Stimulated activated CD8-positive, alpha-beta memory T cell treated with anti-CD3 and anti-CD28 coated beads, Interleukin-12 subunit alpha, Interleukin-12 subunit beta, amount 100 ng/mL, for 24 hours (primary cell): ENCODE measurements around the gene ADAM23.
"Not testable (repeated sequence)": the region's sequence is repeated elsewhere in the genome, so short reads cannot be mapped to it uniquely, and the experiment has no call there.

Source experiments
- DNase-seq: peaks from one replicate; pipeline ENCODE4 v3.0.0-alpha.2; 2020; ENCODE audit errors: extremely low read depth

The ADAM23 gene, protein sequence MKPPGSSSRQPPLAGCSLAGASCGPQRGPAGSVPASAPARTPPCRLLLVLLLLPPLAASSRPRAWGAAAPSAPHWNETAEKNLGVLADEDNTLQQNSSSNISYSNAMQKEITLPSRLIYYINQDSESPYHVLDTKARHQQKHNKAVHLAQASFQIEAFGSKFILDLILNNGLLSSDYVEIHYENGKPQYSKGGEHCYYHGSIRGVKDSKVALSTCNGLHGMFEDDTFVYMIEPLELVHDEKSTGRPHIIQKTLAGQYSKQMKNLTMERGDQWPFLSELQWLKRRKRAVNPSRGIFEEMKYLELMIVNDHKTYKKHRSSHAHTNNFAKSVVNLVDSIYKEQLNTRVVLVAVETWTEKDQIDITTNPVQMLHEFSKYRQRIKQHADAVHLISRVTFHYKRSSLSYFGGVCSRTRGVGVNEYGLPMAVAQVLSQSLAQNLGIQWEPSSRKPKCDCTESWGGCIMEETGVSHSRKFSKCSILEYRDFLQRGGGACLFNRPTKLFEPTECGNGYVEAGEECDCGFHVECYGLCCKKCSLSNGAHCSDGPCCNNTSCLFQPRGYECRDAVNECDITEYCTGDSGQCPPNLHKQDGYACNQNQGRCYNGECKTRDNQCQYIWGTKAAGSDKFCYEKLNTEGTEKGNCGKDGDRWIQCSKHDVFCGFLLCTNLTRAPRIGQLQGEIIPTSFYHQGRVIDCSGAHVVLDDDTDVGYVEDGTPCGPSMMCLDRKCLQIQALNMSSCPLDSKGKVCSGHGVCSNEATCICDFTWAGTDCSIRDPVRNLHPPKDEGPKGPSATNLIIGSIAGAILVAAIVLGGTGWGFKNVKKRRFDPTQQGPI

DNA sequence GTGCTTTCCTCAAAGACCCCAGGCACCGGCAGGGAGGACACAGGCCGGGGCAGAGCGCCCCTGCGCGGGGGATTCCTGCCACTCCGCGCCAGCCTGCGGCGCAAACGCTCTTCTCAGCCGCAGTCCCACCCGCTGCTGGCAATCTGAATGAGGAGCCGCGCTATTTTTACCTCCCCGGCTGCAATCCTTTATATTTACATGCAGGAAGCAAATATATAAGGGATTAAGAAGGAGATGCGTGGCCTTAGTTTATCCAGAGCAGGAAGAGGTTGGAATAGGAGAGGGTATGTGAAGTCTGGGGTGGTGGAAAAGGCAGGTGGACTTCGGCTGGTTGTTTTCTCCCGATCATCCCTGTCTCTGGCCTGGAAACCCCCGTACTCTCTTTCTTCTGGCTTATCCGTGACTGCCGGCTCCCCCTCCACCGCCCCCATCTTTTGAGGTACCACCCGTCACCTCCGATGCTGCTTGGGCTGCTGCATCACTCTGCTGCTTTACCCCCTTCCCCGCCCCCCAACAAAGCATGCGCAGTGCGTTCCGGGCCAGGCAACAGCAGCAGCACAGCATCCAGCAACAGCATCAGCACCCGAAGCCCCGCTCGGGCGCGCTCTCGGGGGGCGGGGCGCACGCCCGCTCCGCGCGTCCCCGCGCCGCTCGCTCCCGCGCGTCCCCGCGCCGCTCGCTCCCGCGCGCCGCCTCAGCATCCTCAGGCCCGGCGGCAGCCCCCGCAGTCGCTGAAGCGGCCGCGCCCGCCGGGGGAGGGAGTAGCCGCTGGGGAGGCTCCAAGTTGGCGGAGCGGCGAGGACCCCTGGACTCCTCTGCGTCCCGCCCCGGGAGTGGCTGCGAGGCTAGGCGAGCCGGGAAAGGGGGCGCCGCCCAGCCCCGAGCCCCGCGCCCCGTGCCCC, at the start of gene ADAM23:
Gene ADAM23 (plus strand): TSS at position 700 of the 902 bp plus-strand sequence. CDS start 335 bp downstream, outside the sequence.
- peak; percentile 1 for DNase-seq

DNA sequence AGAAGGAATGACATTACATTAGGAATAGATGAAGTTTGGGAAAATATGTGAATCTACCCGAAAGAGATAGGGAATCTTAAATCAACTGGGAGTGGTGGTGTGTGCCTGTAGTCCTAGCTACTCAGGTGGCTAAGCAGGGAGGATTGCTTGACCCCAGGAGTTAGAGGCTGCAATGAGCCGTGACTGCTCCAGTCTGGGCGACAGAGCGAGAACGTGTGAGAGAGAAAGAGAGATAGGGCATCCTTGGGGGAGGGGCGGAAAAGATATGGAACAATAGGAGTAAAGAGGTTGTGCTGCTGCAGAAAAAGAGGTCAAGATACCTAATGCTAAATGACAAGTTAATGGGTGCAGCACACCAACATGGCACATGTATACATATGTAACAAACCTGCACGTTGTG, 47.1 kb upstream of the ADAM23 start:
- no peak for DNase-seq

DNA sequence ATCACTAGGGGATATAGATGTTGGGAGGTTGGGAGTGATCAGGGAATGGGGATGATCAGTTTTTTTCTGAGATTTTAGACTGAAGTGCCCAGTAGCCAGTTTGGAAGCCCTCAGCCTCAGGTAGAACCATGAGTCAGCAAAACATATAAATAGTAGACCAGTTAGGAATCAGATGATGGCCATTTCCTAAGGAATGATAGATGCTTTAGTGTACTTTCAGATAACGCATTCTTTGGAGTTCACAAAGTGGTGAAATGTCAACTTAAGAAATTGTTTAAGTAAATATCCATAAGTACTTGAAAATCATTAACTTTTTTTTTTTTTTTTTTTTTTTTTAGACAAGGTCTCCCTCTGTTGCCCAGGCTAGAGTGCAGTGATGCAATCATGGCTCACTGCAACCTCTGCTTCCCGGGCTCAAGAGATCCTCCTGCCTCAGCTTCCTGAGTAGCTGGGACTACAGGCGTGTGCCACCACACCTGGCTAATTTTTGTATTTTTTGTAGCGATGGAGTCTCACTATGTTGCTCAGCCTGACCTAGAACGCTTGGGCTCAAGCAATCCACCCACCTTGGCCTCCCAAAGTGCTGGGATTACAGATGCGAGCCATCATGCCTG, 40.3 kb upstream of the ADAM23 start:
- DNase-seq: not testable (repeated sequence)

DNA sequence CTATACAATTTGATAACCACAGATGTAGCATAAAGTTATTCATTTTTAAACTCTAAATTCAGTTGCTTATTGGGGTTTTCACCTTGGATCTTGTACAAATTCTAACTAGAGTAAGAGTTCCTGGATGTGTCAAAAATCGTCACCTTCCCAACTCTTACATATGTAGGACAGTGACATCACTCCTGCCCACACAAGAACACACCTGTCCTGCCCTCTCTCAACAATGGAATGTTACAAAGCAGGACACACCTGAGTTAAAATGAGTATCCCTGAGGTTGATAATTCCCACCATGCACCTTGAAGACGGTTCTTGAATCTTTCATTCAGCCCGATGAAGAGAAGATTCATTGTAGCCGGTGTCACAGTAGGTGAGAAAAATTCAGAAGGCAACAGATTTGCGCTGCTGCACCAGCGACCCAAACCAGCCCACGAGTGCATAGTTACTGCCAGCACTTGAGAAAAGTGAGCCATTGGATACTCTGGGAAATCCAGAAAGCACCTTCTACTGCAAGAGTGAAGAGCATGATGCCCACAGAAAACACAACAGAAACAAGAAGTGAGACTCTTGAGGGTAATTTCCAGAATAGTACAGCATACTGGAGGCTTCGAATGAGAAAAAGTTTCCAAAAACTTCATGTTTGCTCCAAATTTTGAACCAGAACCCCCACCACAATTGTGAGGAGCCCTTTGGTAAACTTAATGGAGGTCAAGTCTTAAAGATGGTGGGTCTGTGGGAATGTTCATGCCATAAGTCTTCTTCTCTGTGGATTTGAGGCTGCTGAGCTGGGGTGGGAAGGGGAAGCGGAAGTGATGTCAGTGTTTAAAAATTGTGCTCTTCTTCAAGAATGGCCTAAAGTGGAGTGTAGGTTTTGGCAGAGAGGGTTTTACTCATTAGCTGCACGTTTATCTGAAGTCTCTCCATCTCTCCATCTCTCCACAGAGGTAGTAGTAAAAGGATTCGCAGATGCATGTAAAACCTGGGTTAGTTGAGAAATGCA, 34.7 kb upstream of the ADAM23 start:
- DNase-seq: no peak

DNA sequence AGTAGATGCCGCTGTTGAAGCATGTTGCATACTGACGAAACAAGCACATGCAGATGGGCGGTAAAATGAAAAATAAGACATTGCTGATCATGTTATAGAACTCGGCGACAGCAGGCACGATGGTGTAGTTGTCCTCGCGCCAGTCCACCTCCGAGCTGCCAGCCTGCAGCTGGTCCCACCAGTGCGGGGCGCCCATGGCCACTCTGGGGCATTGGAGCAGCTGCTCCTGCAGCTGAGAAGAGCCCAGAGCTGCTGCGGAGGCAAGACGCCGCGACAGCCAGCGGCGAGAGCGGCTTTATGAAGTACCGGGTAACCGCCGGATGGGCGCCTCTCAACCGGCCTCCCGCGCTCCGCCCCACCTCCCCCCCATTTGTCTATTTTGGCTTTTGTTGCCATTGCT, 32.6 kb upstream of the ADAM23 start:
- no peak for DNase-seq

DNA sequence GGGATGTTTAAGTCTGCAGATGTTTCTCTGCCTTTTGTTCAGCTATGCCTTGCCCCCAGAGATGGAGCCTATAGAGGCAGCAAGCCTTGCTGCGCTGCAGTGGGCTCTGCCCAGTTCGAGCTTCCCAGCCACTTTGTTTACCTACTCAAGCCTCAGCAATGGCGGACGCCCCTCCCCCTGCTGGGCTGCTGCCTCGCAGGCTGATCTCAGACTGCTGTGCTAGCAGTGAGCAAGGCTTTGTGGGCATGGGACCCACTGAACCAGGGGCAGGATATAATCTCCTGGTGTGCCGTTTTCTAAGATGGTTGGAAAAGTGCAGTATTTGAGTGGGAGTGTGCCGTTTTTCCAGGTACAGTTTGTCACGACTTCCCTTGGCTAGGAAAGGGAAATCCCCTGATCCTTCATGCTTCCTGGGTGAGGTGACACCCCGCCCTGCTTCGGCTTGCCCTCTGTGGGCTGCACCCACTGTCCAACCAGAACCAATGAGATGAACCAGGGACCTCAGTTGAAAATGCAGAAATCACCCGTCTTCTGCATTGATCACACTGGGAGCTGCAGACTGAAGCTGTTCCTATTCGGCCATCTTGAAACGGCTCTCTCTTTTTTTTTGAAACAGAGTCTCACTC, 27.6 kb upstream of the ADAM23 start:
- DNase-seq: no peak

DNA sequence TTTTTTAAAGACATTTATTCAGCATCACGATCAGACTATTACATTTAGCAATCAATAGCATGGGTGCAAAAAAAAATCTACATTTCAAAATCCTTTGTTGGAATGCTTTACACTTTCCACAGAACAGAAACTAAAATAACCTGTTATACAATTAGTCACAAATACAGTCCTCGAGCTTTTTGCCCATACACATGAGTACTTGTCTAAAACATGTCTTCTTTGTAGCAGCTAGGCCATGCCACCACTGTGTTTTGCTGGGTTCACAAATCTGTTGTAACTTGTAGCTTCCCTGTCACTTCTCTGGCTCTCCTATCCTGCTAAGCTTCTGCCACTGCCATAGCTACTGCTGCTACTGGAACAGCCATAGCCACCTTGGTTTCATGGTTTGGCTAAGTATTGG, 24.4 kb upstream of the ADAM23 start:
- no peak for DNase-seq

DNA sequence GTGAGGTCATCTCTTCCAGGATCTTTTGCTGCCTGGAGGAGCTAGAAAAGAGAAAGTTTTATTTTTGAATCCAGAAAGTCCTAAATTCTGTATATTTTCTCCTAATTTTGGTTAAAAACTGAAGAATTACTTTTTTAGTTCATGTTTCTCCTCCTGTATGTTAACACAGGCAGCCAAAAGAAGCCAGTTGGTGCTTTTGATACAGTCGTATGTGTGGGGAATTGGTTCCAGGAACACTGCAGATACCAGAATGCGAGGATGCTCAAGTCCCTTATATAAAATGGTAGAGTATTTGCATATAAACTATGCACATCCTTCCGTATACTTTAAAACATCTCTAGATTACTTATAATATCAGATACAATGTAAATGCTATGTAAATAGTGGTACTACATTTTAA, 22.6 kb upstream of the ADAM23 start:
- no peak for DNase-seq

DNA sequence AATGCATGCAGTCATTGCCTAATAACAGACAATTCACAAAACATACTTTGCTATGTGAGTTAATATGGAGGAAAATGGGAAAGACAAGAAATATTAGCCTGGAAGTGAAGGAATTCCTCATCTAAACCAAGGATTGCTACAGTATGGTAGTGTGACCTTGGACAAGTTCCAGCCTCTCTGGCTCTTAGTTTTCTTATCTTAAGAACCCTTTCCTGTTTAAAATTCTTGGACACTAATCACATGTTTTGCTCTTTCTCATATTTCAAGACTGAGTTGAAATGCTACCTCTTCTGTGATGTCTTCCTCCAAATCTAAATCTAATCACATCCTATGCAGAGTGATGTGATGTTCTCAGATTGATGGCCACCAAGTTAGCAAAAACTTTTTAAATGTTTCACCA, 20.8 kb upstream of the ADAM23 start:
- no peak for DNase-seq

DNA sequence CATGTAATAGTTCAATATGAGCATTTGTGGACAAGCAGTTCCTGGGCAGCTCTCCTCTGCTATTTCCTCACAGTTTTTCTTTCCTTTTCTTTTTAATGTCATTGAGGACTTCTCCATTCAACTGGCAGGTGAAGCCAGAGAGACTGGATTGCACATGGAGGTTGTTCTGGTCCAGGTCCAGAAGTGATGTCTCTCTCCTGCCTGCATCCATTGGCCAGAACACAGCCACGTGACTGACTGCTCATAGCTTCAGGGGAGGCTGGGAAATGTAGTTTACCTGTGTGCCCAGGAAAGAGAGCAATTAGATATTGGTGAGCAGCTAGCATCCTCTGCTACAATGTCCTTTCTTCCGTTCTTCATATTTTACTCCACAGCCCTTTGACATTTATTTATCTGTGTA, 20.2 kb upstream of the ADAM23 start:
- DNase-seq: no peak

DNA sequence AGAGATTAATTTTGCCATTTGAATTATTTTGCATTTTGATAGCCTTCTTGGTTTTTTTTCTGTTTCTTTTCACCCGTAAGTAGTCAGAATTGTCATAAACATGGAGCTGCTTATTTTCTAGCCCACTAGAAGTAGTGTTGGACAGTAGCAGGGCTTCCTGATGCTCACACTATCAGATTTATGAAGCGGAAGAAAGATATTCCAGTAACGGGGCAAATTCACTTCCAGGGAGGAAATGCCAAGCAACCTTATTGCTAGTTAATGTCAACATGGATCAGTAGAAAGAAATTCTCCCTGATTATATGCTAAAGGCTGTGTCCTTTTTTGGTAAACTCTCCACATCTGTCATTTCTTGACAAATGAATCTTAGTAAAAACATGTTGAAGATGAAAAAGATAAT, 19.2 kb upstream of the ADAM23 start:
- no peak for DNase-seq

DNA sequence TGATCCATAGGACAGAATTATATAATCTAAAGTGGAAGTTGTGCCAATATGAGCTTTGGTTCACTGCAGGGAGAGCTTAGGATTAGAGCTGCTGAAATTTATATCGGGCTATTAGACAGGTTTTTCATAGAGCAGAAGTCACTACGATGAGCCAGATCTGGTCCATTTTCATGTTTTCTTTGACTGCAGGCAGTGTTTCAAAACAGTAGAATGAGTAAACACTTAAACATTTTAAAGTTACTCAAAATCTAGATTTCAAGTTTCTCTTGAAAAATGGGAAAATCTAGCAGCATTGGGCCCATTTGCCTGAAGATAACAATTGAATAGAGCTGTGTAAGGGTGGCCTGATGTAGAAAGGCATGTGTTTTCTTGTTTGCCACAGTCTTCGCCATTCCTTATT, 14.5 kb upstream of the ADAM23 start:
- no peak for DNase-seq

DNA sequence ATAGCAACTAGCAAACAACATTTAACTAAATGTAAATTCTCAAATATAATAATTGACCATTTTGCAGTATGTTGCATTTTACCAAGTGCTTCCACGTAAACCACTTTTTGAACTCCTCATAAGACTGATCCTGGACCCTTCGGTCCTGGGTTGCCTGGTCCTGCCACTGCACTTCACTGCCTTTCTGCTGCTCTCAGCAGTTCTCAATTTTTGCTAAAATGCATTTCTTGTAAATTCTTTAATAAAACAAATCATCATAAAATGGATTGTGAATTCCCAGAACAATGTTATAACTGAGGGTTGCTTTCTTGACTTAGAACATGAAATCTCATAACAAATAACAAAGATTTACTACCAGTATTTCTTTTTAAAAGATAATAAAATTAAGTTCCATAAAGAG, 12.9 kb upstream of the ADAM23 start:
- no peak for DNase-seq

DNA sequence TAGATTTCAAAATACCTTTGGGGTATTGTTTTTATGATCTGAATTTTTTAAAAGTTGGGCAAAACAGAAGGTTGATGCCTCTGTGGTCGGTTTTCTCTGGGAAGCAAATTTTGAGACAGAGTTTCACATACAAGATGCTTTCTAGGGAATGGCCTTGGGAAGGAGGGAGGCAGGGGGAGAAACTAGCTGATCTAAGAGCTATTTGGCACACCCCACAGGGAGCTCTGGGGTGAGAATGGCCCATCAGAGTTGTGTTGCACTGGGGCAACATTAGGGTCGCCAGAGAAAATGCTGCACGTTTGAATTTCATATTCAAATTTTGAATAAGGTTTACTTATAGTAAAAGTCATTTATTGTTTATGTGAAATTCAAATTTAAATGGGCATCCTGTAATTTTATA, 11.9 kb upstream of the ADAM23 start:
- DNase-seq: no peak

DNA sequence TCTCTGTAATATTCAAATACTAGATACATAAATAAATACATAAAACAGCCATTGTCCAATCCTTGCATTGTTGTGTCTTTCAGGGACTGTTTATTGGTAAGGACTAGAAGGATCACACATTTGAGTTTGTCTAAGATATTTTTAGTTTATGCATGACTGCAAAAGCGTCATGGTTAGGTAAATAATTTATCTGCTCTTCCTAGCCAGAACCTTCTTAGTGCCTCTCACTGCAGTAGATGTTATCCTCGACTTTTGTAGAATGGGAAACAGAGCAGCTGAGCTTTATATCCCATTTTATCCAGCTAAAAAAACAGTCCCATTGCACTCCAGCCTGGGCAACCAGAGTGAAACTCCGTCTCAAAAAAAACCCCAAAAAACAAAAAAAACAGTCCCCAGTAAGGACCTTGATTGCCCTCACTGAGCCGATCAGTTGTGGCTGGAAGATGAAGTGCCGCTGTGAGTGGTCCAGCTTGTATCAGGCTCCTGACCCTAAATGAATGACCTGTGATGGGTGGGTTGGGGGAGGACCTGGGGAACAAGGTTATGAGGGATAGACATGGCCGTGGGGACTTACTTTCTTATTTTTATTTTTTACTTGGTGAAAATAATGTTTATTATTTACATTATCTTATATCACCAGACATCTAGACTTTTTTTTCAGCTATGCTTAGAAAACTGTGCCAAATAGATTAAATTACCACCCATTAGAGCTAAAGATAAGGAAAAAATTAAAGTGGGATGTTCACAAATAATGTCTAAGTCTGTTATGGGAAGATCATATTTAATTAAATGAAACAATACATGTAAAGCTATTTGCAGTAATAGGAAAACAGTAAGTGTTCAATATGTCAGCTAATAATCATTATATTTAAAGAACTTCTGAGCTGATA, 10.9 kb upstream of the ADAM23 start:
- no peak for DNase-seq

DNA sequence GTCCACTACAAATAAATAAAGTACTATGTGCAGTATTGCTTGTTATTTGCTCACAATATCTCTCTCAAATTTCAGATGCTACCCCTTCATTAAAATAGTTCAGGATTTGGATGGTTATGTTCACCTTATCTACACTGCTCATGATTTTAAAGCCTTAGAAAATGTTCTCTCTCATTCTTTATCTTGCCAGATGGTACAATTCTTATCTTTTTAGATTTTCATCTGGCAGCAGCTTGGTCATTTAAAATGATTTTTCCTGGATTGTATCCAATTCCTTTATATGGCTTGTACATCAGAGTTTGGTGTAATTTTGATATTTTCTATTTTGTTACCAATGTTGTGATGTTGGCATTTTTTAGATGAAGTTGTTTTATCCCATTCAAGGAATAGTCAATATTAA, 10.1 kb upstream of the ADAM23 start:
- DNase-seq: no peak

DNA sequence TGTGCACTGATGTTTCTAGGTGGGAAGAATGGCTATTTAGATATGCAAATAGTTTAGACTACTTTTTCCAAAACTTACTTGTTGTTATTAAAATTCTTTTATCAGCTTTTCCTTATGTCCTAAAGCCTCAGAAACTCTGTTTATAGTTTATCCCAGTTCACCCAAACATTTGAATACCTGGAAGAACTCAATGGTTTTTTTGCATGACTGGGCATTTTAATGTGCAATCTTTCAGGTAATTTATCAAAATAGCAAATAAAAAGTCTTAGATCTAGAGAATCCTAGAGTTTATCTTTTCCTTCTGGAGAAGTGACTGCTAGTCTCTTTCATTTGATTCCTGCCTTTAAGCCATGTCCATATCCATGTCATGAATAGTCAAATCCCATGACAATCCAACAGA, 9.6 kb upstream of the ADAM23 start:
- DNase-seq: no peak

DNA sequence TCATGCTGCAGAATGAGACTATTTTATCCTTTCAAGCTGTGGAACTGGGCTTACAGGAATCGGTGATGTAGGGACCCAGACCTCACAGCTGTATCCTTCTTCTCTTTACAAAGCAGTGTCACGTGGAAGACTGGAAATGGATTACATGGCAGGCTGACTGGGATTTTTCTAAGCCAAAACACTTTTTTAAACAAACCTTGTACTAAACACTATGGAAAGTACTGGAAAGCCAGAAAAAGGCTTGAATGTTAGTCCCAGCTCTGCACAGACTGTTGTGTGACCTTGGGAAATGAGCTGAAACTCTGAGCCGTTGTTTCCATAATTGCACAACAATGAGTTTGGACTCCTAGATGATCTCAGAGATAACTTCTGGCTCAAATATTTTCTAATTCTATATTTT, 7.6 kb upstream of the ADAM23 start:
- DNase-seq: no peak

DNA sequence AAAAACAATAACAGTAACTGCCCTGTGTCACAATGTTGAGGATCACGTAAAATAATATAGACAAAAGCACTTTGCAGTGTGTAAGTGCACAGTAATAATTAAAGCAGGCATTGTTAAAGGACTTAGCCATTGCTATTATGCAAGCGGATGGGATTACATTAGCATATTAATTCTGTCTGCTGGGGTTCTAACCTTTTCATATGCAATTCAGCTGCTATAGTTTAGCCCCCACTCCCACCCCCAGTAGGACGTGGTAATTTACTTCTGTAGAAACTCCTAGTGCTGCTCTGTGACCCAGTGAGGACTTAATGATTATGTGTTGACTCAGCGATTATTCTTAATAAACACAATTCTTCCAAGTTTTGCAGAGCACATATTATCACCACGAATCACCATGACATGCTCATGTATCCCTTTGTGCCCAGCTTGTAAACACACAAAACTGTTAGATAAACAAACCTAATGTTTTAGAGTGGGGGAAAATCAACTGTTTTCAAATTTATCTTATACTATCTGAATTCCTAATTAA, 5.1 kb upstream of the ADAM23 start:
- DNase-seq: no peak
